Peyer's patch (tissue), 4 donors: ENCODE measurements around the gene SIGLEC6. TPM values are rescaled to one million over a fixed set of nuclear protein-coding genes. Genes with fewer than 3 reads are reported as not detected.
A peak's percentile ranks its signal among the peaks of the same experiment; 100 is the strongest.
"Not testable (repeated sequence)": the region's sequence is repeated elsewhere in the genome, so short reads cannot be mapped to it uniquely, and the experiment has no call there.

Experiments
- DNase-seq, 3 donors: peaks; one replicate each; pipeline ENCODE4 v3.0.0-alpha.2; 2017 to 2019
- H3K27ac ChIP-seq, 4 donors: fragments of 200-600 bp; sonication (generic); one replicate each; pipeline ENCODE4 v1.5.1; 2016 to 2019
- H3K27me3 ChIP-seq, 2 donors: fragments of 200-600 bp; sonication (generic); one replicate each; pipeline ENCODE4 v1.5.1; 2019
- H3K36me3 ChIP-seq, 3 donors: fragments of 200-600 bp; sonication (generic); one replicate each; pipeline ENCODE4 v1.5.1; 2016 to 2019
- H3K4me1 ChIP-seq, 4 donors: fragments of 200-600 bp; sonication (generic); one replicate each; pipeline ENCODE4 v1.5.1; 2016 to 2019
- H3K4me3 ChIP-seq, 4 donors: fragments of 200-600 bp; sonication (generic); 1 replicate in 3 of 4; 2 replicates in 1 of 4; pipeline ENCODE4 v1.5.1; 2016 to 2019; ENCODE audit warnings: mild to moderate bottlenecking in 1 of 4
- H3K9me3 ChIP-seq, 4 donors: fragments of 200-600 bp; sonication (generic); one replicate each; pipeline ENCODE4 v1.5.1; 2016 to 2019; ENCODE audit warnings: mild to moderate bottlenecking in 1 of 4
- POLR2A ChIP-seq, 2 donors: fragments of 450-650 bp; IDR thresholded peaks; one replicate each; pipeline ENCODE4 v1.5.1; 2017; ENCODE audit warnings: antibody characterized with exemption in 2 of 2, mild to moderate bottlenecking in 2 of 2, moderate library complexity in 2 of 2
- total RNA-seq, 4 donors: library from RNA; depleted of rRNA; stranded (reverse); fragments of >200 nt; gene quantifications; one replicate each; pipeline ENCODE4 v1.1.0, GENCODE V29; 2016
- TF ChIP-seq, protein P1 (sequence below), 6 experiments: fragments of 450-650 bp in 4 of 6; fragments of 200-600 bp in 2 of 6; sonication (generic) in 1 of 6; IDR thresholded peaks; one replicate each; pipeline ENCODE4 v1.5.1; 2017 to 2019; ENCODE audit warnings: antibody characterized with exemption in 6 of 6, mild to moderate bottlenecking in 3 of 6, moderate library complexity in 1 of 6

SIGLEC6 gene
- total RNA-seq, 4 donors from 2014 or later = 2.7 to 19.8 (median 6.8) TPM; not detected in 1

DNA sequence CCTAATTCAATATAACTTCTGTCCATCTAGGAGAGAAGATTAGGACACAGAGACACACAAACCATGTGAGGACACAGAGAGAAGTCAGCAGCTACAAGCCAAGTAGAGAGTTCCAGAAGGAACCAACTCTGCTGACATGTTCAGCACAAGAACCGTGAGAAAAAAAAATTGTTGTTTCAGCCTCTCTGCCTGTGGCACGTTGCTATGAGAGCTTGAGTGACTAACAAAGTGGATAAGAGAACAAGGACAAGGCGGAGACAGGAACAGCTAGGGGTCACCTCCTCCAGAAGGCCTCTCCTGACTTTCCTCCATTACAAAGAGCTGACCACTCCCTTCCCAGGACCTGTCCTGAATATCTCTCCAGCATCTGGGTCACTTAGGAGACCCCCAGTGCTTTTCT lies 24.3 kb downstream of the SIGLEC6 start:
- Histone ChIP-seq H3K4me1 (no peaks in the 10 kb centered on the region), H3K4me3 (no peak overlapping the region), H3K27me3 (no peaks in the 10 kb centered on the region), H3K36me3 (no peaks in the 10 kb centered on the region), H3K9me3 (no peaks in the 10 kb centered on the region), H3K27ac (peak overlapping the region in 2 of 4 donors; percentile 25 to 52)
- TF ChIP-seq, protein P1, sequence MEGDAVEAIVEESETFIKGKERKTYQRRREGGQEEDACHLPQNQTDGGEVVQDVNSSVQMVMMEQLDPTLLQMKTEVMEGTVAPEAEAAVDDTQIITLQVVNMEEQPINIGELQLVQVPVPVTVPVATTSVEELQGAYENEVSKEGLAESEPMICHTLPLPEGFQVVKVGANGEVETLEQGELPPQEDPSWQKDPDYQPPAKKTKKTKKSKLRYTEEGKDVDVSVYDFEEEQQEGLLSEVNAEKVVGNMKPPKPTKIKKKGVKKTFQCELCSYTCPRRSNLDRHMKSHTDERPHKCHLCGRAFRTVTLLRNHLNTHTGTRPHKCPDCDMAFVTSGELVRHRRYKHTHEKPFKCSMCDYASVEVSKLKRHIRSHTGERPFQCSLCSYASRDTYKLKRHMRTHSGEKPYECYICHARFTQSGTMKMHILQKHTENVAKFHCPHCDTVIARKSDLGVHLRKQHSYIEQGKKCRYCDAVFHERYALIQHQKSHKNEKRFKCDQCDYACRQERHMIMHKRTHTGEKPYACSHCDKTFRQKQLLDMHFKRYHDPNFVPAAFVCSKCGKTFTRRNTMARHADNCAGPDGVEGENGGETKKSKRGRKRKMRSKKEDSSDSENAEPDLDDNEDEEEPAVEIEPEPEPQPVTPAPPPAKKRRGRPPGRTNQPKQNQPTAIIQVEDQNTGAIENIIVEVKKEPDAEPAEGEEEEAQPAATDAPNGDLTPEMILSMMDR (IDR thresholded peaks at IDR 0.05) = no peak
- no peak for TF ChIP-seq POLR2A (IDR thresholded peaks at IDR 0.05)
- DNase-seq = no peak

DNA sequence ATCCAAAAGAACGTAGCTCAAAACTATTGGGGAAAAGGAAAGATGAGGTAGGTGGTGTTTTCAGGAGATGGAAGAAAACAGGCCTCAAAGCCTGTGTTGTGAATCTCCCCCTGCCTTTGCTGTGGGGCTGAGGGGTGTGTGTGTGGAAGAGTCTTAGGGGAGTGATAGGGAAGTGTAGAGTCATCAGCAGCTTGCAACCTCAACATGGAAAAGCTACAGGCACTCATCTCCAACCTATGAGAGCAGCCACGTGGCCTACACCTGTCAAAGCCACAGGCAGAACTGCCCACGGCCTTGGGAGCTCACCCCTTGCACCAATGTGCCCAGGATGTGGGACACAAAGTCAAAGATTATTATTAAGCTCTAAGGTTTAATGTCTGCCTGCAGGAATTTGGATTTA lies 25.6 kb downstream of the SIGLEC6 start:
- H3K27ac ChIP-seq = no peak overlapping the region
- no peak for DNase-seq
- no peak overlapping the region for H3K4me3 ChIP-seq
- H3K4me1 ChIP-seq = no peaks in the 10 kb centered on the region
- H3K36me3 ChIP-seq = no peaks in the 10 kb centered on the region
- H3K27me3 ChIP-seq = no peaks in the 10 kb centered on the region
- H3K9me3 ChIP-seq = no peaks in the 10 kb centered on the region
- TF ChIP-seq POLR2A (IDR thresholded peaks at IDR 0.05) = no peak

DNA sequence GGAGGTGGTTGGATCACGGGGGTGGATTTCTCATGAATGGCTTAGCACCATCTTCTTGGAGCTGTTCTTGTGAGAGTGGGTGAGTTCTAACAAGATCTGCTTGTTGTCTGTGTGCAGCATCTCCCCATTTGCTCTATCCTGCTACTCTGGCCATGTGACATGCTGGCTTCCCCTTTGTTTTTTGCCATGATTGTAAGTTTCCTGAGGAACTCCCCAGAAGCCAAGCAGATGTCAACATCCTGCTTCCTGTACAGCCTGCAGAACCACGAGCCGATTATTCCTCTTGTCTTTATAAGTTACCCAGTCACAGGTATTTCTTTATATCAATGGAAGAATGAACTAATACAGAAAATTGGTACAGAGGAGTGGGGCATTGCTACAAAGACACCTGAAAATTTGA lies 27.6 kb downstream of the SIGLEC6 start:
- H3K36me3 ChIP-seq = no peaks in the 10 kb centered on the region
- no peaks in the 10 kb centered on the region for H3K27me3 ChIP-seq
- no peak overlapping the region for H3K4me3 ChIP-seq
- no peak overlapping the region for H3K27ac ChIP-seq
- DNase-seq = no peak
- no peaks in the 10 kb centered on the region for H3K4me1 ChIP-seq
- H3K9me3 ChIP-seq = no peaks in the 10 kb centered on the region
- no peak for TF ChIP-seq POLR2A (IDR thresholded peaks at IDR 0.05)
- TF ChIP-seq, protein P1 (IDR thresholded peaks at IDR 0.05) = no peak

DNA sequence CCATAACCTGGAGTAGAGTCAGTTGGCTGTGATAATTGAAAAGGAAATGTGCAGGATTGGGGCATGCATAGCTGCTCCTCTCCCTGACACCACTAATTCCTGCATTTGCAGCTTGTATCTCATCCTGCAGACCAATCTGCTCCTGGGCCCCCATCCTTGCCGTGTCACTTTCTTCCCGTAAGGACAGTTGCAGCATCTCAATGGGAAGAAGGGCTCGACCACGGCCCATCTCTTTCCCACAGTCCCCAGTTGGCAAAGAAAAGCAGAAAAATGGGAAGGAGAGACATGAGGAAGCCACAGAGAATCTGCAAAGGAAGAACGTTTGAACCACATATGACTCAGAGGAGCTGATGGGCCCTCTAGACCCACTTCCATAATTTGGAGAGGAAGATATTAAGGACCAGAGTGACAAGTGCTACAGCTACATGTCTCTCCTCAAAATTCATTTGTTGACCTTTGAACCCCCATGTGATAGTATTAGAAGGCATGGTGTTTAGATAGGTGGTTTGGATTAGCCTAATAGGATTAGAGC lies 28.1 kb downstream of the SIGLEC6 start:
- Histone ChIP-seq H3K4me3 (no peak overlapping the region), H3K4me1 (no peaks in the 10 kb centered on the region), H3K9me3 (no peaks in the 10 kb centered on the region), H3K27me3 (no peaks in the 10 kb centered on the region), H3K27ac (no peak overlapping the region), H3K36me3 (no peaks in the 10 kb centered on the region)
- DNase-seq = no peak
- TF ChIP-seq, protein P1 (IDR thresholded peaks at IDR 0.05) = no peak
- no peak for TF ChIP-seq POLR2A (IDR thresholded peaks at IDR 0.05)

DNA sequence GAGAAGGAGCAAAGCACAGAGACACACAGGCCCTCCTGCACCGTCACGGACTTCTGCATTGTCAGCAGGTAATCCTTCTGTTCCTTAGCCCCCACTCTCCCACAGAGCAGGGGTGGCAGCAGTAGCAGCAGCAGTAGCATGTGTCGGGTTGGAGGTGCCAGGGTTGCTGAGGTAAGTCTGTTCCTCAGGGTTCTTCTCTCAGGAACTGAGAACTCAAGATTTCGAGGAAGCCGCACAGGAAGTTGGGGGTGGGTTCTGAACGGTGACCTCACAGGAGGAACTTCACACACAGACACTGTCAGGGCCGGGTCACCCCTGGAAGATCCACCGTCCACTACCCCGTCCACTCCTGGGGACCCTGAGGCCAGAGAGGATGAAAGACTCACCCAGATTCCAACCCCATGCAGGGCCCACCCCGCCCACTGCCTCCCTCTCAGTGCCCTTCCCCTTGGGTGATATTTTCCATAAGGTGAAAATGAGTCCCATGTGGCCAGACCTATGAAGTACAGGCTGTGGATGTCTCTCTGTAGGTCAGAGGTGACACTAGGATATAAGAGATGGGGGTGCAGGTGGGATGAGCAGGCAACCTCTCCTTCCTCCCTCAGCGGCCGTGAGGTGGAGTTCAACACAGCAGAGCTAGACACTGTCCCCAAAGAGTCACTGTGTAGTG lies 29.7 kb downstream of the SIGLEC6 start, which contains the start of gene SIGLEC12:
Gene SIGLEC12, minus strand, starts transcription at position 207 of the 670 bp plus-strand sequence. Its CDS starts 67 bp downstream, at position 140.
- no peaks in the 10 kb centered on the region for H3K4me1 ChIP-seq
- H3K27me3 ChIP-seq = no peaks in the 10 kb centered on the region
- peak within 1 kb of the TSS in 1 of 4 donors; percentile 42 for H3K27ac ChIP-seq
- DNase-seq = peak in 2 of 3 donors; percentile 62 to 68
- no peak for TF ChIP-seq POLR2A (IDR thresholded peaks at IDR 0.05)
- TF ChIP-seq, protein P1 (IDR thresholded peaks at IDR 0.05) = no peak
- H3K36me3 ChIP-seq = no peaks in the 10 kb centered on the region
- H3K4me3 ChIP-seq = peak within 1 kb of the TSS in 2 of 4 donors; percentile 4 to 14
- no peaks in the 10 kb centered on the region for H3K9me3 ChIP-seq

DNA sequence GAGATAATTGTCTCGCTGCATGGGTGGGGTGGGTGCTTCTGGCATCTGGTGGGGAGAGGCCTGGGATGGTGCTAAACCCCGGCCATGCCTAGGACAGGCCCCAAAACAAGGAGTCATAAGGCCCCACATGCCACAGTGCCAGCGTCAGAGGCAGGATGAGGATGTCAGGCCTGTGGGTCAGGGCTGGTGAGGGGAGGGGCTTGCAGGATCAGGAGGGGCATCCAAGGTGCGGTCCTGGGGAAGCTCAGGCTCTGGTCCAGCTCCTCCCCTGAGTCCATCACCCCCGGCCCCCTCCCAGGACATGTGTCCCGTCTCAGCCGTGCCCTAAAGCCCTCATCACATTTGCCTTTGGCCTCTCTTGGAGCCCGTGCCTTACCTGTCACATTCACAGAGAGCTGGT lies 30.5 kb downstream of the SIGLEC6 start:
- H3K4me1 ChIP-seq, H3K36me3 ChIP-seq, H3K27ac ChIP-seq, H3K4me3 ChIP-seq, DNase-seq, H3K27me3 ChIP-seq, H3K9me3 ChIP-seq: not testable (repeated sequence)
